GM12878 (cell line): ENCODE data around the gene PYGM. TPM values are rescaled to one million over a fixed set of nuclear protein-coding genes. Genes with fewer than 3 reads are reported as not detected.

Source experiments
- BCL11A ChIP-seq: IDR thresholded peaks from 2 replicates; pipeline ENCODE4 v1.6.1; 2011; ENCODE audit warnings: low read depth, low read length
- BCL3 ChIP-seq: IDR thresholded peaks from 2 replicates; pipeline ENCODE4 v1.6.1; 2011; ENCODE audit warnings: borderline replicate concordance, low read depth, mild to moderate bottlenecking, moderate library complexity, low read length; ENCODE audit not compliant: insufficient read depth, poor library complexity, severe bottlenecking
- CBFB ChIP-seq: IDR thresholded peaks from 2 replicates; pipeline ENCODE4 v1.6.1; 2016; ENCODE audit warnings: antibody characterized with exemption, low read depth
- FOXM1 ChIP-seq: IDR thresholded peaks from 2 replicates; pipeline ENCODE4 v1.6.1; 2012; ENCODE audit warnings: low read depth, mild to moderate bottlenecking, inconsistent platforms, low read length, moderate library complexity
- IKZF1 ChIP-seq: fragments of 450-650 bp; conservative IDR thresholded peaks from 2 replicates; pipeline ENCODE4 v1.6.1; 2017; ENCODE audit warnings: antibody characterized with exemption, mild to moderate bottlenecking
- IKZF2 ChIP-seq, 2 experiments: fragments of 450-650 bp; IDR thresholded peaks; 2 replicates each; pipeline ENCODE4 v1.6.1; 2017; ENCODE audit warnings: mild to moderate bottlenecking in 2 of 2, moderate library complexity in 2 of 2
- JUND ChIP-seq: IDR thresholded peaks from 2 replicates; pipeline ENCODE4 v1.6.1; 2012; ENCODE audit warnings: low read depth, mild to moderate bottlenecking, low read length, improper control_type of control experiment, moderate library complexity
- MYC ChIP-seq: IDR thresholded peaks from 2 replicates; pipeline ENCODE4 v1.6.1; 2011; ENCODE audit warnings: mild to moderate bottlenecking, low read length, moderate library complexity, inconsistent platforms; ENCODE audit not compliant: insufficient read depth, insufficient replicate concordance, insufficient read length, severe bottlenecking
- NBN ChIP-seq: fragments of 450-650 bp; IDR thresholded peaks from 2 replicates; pipeline ENCODE4 v1.6.1; 2016
- NRF1 ChIP-seq: conservative IDR thresholded peaks from 2 replicates; pipeline ENCODE4 v1.6.1; 2011; ENCODE audit warnings: mild to moderate bottlenecking, low read depth, low read length, improper control_type of control experiment
- PAX8 ChIP-seq: fragments of 450-650 bp; IDR thresholded peaks from 2 replicates; pipeline ENCODE4 v1.6.1; 2017; ENCODE audit warnings: mild to moderate bottlenecking, moderate library complexity
- POLR2A ChIP-seq: IDR thresholded peaks from 2 replicates; pipeline ENCODE4 v1.6.1; 2011; ENCODE audit warnings: low read depth, mild to moderate bottlenecking, low read length
- POLR2AphosphoS2 ChIP-seq: IDR thresholded peaks from 2 replicates; pipeline ENCODE4 v1.6.1; 2011; ENCODE audit warnings: low read depth, mild to moderate bottlenecking, low read length, improper control_type of control experiment, moderate library complexity
- POLR2AphosphoS5 ChIP-seq: IDR thresholded peaks from 2 replicates; pipeline ENCODE4 v1.6.1; 2011; ENCODE audit warnings: mild to moderate bottlenecking, low read length, inconsistent platforms
- ZBTB40 ChIP-seq: fragments of 450-650 bp; IDR thresholded peaks from 2 replicates; pipeline ENCODE4 v1.6.1; 2016; ENCODE audit warnings: mild to moderate bottlenecking, moderate library complexity, borderline replicate concordance
- polyA plus RNA-seq, 11 experiments: library from polyadenylated mRNA; depleted of rRNA in 4 of 11; unstranded in 6 of 11; stranded (reverse) in 5 of 11; fragments of >200 nt; fragmentation: Nextera tagmentation in 4 of 11; fragmentation: Illumina TruSeq in 1 of 11; extraction: Ambion mirVana in 4 of 11; extraction: Trizol in 1 of 11; gene quantifications; 1 replicate in 1 of 11; 2 replicates in 10 of 11; pipeline versions ENCODE4 v1.2.1 to v1.2.3, GENCODE V29; 2011 to 2016; ENCODE audit warnings: inconsistent platforms in 2 of 11, missing spikeins in 2 of 11, low read depth in 1 of 11
- total RNA-seq, 4 experiments: library from RNA; depleted of rRNA in 3 of 4; stranded (reverse); fragments of >200 nt in 3 of 4; fragmentation: Illumina TruSeq in 1 of 4; extraction: Trizol in 1 of 4; gene quantifications; 2 replicates each; pipeline versions ENCODE4 v1.2.1 to v1.2.3, GENCODE V29; 2013 to 2021
- TF ChIP-seq, protein P1 (sequence below): IDR thresholded peaks from 2 replicates; pipeline ENCODE4 v1.6.1; 2012; ENCODE audit warnings: low read depth, low read length, improper control_type of control experiment
- TF ChIP-seq, protein P2 (sequence below): fragments of 450-650 bp; IDR thresholded peaks from 2 replicates; pipeline ENCODE4 v1.6.1; 2014; ENCODE audit warnings: mild to moderate bottlenecking
- TF ChIP-seq, protein P3 (sequence below): fragments of 450-650 bp; formaldehyde crosslinking; IDR thresholded peaks from 2 replicates; pipeline ENCODE4 v1.4.0; 2020; ENCODE audit warnings: mild to moderate bottlenecking, moderate library complexity

The PYGM gene
- total and polyA plus RNA-seq, 10 of the 15 experiments (the other 5 are each of a cell fraction or from before 2014, with no cell fraction given): 0.04 to 3.7 (median 0.27) TPM; not detected in 1

GRCh38 chr11:64777449-64778222, 17.9 kb upstream of the PYGM start (continued):
- TF ChIP-seq, protein P1, sequence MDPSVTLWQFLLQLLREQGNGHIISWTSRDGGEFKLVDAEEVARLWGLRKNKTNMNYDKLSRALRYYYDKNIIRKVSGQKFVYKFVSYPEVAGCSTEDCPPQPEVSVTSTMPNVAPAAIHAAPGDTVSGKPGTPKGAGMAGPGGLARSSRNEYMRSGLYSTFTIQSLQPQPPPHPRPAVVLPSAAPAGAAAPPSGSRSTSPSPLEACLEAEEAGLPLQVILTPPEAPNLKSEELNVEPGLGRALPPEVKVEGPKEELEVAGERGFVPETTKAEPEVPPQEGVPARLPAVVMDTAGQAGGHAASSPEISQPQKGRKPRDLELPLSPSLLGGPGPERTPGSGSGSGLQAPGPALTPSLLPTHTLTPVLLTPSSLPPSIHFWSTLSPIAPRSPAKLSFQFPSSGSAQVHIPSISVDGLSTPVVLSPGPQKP: no peak
- TF ChIP-seq, protein P2, sequence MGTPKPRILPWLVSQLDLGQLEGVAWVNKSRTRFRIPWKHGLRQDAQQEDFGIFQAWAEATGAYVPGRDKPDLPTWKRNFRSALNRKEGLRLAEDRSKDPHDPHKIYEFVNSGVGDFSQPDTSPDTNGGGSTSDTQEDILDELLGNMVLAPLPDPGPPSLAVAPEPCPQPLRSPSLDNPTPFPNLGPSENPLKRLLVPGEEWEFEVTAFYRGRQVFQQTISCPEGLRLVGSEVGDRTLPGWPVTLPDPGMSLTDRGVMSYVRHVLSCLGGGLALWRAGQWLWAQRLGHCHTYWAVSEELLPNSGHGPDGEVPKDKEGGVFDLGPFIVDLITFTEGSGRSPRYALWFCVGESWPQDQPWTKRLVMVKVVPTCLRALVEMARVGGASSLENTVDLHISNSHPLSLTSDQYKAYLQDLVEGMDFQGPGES: no peak
- 0 out of 2 replicates have a peak, but pooled peaks have one; percentile 8 for TF ChIP-seq IKZF1
- TF ChIP-seq JUND: no peak
- peak; percentile 80 for TF ChIP-seq POLR2AphosphoS5
- no peak for TF ChIP-seq MYC
- no peak for TF ChIP-seq ZBTB40
- no peak for TF ChIP-seq IKZF2 (IDR thresholded peaks at IDR 0.05)
- TF ChIP-seq BCL3: no peak
- 0 out of 2 replicates have a peak, but pooled peaks have one; percentile 20 for TF ChIP-seq NBN
- peak; percentile 2; the same call in 1 of the 2 replicates for TF ChIP-seq POLR2AphosphoS2
- TF ChIP-seq, protein P3, sequence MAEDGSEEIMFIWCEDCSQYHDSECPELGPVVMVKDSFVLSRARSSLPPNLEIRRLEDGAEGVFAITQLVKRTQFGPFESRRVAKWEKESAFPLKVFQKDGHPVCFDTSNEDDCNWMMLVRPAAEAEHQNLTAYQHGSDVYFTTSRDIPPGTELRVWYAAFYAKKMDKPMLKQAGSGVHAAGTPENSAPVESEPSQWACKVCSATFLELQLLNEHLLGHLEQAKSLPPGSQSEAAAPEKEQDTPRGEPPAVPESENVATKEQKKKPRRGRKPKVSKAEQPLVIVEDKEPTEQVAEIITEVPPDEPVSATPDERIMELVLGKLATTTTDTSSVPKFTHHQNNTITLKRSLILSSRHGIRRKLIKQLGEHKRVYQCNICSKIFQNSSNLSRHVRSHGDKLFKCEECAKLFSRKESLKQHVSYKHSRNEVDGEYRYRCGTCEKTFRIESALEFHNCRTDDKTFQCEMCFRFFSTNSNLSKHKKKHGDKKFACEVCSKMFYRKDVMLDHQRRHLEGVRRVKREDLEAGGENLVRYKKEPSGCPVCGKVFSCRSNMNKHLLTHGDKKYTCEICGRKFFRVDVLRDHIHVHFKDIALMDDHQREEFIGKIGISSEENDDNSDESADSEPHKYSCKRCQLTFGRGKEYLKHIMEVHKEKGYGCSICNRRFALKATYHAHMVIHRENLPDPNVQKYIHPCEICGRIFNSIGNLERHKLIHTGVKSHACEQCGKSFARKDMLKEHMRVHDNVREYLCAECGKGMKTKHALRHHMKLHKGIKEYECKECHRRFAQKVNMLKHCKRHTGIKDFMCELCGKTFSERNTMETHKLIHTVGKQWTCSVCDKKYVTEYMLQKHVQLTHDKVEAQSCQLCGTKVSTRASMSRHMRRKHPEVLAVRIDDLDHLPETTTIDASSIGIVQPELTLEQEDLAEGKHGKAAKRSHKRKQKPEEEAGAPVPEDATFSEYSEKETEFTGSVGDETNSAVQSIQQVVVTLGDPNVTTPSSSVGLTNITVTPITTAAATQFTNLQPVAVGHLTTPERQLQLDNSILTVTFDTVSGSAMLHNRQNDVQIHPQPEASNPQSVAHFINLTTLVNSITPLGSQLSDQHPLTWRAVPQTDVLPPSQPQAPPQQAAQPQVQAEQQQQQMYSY (CRISPR knock-in tag): no peak
- no peak for TF ChIP-seq FOXM1
- peak; percentile 79 for TF ChIP-seq POLR2A
- no peak for TF ChIP-seq PAX8
- TF ChIP-seq NRF1: peak; percentile 60
- 0 out of 2 replicates have a peak, but pooled peaks have one; percentile 11 for TF ChIP-seq BCL11A
- no peak for TF ChIP-seq CBFB
